ENCODE data around the gene RBM17.
"Not testable (repeated sequence)": the region's sequence is repeated elsewhere in the genome, so short reads cannot be mapped to it uniquely, and the experiment has no call there.

RBM17 gene, protein sequence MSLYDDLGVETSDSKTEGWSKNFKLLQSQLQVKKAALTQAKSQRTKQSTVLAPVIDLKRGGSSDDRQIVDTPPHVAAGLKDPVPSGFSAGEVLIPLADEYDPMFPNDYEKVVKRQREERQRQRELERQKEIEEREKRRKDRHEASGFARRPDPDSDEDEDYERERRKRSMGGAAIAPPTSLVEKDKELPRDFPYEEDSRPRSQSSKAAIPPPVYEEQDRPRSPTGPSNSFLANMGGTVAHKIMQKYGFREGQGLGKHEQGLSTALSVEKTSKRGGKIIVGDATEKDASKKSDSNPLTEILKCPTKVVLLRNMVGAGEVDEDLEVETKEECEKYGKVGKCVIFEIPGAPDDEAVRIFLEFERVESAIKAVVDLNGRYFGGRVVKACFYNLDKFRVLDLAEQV

DNA sequence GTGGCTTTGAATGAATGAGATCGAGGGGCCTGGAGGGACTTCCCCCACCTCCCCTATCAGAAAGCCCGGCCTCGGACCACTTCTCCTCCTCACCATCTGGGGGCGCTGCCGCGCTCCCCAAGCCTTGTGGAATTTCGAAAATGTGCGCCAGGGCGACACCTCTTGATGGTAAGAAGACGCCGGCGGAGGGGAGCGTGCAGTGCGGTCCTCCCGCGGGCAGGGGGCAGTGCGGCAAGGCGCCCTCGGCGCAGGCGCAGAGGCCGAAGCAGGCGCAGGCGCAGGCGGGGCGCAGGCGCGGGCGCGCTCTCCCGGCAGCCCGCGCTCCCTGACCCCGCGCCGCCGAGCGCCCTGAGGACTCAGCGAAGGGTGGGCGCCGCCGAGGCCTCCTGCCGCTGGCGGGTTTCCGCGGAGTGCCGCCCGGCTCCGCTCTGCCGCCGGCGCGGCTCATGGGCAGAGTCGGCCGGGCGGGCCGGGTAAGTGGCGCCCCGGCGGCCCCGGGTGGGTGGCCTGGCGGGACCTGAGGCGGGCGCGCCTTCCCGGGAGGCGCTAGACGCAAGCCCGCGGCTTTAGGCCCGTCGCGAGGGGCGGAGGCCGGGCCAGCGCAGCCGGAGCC lies at the start of gene RBM17:
Gene RBM17, plus strand, starts transcription at position 314 of the 613 bp plus-strand sequence. CDS start 8,032 bp downstream, outside the sequence.
- peak; percentile 96 to 97 for DNase-seq (ENCODE audit: low read depth in 2 of 2)

DNA sequence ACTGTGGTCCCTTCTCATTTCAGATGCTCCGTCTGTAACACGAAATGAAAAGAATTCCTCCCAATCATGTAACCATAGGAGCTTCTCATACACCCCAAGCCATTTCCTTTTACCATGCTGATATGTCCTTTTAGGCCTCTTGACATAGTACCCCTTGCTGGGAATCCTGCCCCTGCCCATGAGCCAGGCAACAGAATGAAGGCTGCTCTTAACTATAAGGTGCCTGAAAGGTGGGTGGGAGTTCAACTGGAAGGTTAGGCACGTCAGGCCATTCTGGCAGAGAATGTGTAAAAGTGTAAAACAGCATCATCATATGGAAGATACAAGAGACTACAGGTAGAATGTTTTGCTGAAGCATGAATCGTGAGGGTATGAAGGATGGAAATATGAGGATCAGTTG lies 49.1 kb upstream of the RBM17 start:
- DNase-seq (ENCODE audit: low read depth in 2 of 2), result no peak

DNA sequence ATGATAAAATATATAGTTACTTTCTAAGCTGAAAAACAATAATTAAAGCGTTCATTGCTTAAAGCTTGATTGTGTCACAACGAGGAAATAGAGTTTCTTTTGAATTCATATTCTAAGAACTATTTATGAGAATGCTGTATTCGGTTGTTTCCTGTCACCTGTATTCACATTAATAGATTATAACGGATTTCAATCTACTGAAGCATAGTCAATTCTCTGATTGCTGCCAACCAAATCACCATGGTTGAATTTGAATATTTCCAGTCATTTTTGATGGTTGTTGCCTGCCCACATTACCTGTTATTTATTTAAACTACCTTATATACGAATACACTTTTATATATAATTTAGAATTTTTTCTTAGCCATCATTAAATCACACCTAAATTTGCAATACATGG lies 48.6 kb upstream of the RBM17 start:
- no peak for DNase-seq (ENCODE audit: low read depth in 2 of 2)

DNA sequence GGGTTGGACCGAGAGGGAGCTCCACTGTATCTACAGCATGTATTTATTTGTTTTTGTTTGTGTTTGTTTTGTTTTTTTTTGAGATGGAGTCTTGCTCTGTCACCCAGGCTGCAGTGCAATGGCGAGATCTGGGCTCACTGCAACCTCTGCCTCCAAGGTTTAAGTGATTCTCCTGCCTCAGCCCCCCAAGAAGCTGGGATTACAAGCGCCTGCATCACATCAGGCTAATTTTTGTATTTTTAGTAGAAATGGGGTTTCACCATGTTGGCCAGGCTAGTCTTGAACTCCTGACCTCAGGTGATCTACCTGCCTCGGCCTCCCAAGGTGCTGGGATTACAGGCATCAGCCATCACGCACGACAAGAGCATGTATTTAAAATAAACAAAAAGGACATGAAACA lies 45.5 kb upstream of the RBM17 start:
- not testable (repeated sequence) for DNase-seq (ENCODE audit: low read depth in 2 of 2)

DNA sequence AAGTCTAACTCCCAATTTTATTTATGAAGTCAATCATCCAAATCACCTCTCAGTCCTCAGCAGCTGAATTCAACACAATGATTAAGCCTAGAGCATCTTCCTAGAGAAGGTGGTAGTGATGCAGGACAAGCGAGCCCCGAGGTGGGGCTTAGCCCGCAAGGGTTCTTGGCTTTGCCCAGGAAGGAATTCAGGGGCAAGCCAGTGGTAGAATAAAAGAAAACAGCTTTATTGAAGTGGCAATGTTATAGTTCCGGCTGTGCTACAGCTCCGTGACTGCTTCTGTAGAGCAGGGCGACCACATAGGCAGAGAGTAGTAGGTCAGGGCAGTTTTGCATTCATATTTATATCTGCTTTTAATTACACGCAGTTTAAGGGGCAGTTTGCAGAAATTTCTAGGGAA lies 44.8 kb upstream of the RBM17 start:
- no peak for DNase-seq (ENCODE audit: low read depth in 2 of 2)

DNA sequence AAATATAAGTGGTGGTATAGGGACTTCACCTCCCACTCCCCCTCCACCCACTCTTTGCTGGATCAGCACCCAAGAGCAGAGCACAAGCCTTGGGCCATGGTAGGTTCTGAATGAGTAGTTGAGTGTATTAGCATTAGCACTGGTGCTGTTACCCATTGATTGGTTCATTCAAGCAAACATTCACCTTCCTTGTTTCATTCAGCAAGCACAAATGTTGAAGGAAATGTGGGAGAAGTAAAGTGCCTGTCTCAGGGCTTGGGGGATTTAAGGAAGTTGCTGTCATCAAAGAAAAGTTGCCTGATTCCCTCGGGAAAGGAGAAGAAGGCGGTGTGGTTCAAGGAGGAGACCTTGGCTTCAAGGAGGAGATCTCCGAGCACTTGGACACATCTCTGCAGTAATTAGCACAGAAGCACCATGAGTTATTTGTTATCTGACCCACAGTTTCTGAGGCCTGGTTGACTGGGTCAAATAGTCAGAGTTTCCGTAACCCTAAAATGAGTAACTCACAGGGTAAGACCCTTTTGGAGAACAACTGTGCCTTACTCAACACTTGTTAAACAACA lies 44.0 kb upstream of the RBM17 start:
- DNase-seq (ENCODE audit: low read depth in 2 of 2), result no peak

DNA sequence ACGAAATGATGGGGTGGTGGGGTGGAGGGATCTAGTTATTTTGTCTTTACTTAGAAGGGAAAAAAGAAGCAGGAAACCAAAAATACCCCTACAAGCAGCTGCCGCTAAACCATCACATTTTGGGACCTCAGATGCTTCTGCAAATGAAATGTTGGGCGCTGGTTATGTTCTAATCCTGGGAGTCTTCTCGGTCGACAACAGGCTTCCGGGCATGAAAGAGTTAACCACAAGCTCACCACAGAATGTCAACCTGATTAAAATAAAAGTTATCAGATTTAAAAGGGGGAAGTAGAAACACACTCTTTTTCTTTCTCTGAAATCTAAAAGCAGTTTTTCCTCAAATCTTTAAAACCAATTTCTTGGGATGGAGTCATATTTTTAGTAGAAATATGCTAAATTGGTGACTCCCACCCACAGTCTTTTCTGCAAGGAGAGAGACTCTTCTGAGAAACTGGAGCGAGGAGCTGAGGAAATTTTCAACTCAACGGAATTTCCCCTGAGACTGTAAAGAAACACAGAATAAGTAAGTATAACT lies 43.5 kb upstream of the RBM17 start:
- DNase-seq (ENCODE audit: low read depth in 2 of 2), result no peak

DNA sequence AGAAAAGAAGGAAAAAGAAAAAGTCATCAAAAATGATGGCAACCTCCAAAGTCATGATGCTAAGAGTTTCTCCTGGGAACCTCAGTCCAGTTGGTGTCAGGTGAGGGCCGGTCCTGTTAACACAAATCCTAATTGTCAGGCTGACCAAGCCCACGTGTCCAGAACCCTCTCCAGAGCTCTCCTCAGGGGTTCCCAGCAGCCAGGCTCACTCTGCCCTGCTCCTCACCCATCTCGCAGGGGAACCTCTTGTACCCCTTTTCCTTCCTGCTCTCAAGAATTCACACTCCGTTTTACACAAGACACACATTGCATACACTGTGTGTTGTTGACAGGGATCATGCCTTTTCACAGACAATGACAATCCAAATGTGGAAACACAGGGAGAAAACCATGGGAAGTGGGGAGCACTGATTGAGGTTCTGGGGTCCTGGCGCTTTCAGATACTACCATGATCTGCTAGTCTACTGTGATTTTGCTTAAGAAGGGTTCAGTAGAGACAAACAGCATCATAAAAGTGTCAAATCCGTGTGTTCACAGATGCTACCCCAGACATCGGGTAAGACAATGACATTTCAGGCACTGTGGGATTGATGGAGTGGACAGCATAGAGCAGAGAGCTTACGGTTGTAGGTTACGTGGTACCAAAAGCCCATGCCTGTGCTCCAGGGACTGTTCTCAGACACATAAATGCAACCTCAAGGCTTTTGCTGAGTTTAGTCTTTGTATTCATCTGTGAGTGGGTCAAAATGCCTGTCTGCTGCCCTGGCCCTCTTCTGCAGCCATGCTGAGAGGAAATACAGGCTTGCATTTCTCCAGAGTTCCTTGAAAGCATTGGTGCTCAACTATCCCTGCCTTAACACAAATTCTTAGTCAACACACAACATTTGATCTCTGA lies 42.7 kb upstream of the RBM17 start:
- no peak for DNase-seq (ENCODE audit: low read depth in 2 of 2)

DNA sequence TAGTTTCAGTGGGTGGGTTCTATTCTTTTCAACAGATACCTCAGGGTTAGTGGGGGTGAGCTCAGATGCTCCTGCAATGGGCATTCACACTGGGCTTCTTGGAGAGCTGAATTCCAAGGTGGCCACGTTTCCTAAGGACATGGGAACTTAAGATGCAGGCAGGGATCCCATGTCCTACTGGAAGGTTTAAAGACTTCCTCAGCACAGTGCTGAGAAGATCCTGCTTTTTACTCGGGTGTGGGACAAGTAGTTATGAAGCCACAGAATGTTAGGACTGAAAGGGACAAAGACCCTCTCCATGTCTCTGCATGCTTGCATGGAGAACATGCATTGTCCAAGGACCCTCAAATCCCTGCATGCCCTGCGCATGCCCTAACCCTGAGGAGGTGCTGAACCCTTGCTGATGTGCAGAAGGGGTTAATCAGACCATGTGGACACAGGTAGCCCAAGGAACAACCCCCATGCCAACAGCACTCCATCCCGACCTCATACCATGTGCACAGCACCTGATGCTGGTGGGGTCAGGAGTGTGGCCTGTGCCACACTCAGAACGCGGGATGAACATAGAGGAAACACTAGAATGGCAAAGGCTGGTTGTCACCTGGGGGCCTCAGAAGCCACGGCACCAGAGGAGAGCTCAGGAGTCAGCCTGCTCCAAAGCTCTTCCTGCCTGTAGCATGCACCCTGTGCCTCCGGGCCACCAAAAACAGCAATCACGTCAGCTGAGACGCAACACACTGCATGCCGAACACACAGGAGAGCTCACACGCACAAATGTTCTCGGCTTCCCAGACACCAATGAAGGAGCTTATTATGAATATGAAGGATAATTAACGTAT lies 41.8 kb upstream of the RBM17 start:
- DNase-seq (ENCODE audit: low read depth in 2 of 2), result no peak

DNA sequence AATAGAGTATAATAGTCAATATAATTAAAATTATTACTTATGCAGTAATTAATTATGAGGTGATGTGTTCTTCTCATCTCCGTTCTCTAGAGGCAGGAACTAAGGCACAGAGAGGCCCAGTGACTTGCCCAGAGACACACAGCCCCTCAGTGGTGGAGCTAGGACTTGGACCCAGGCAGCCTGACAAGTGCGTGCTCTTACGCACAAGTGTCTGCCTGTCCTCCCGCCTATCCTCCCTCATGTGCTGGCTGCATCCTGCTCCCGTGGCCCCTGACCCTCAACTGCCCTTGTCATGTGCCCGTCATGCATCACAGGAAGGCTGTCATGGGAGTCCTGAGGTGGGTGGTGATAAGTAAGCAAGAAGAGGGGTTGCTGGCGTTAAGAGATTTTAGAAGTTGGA lies 41.0 kb upstream of the RBM17 start:
- DNase-seq (ENCODE audit: low read depth in 2 of 2), result no peak

DNA sequence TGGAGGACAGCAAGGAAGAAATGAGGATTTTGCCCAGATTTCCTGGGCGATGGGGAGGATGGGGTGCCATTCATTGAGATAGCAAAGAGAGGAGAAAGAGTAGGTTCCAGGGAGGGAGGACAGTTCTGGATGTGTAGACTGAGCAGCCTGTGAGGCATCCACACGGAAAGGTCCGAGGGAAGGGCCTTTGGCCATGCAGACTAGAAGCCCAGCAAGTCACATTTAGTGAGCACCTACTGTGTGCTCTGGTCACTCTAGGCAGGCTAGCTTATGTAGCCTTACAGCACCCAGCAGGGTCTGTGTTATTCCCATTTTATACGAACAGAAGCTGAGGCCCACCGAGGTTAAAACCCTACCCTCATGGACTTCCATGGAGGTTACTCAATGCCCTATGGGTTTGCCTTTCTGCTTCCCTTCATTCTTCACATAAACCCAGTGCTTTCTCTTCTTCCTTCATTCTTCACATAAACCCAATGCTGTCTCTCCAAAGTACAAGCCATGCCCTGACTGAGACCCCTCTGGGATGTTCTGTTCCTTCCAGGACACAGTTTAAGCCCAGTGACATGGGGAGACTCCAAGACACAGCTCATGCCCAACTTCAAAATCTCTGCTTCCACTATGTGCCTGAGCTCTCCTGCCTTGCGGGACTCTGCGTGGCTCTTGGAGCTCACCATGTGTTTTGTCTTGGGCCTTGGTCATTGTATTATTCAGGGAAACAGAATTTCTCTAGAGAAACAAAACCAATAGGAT lies 40.4 kb upstream of the RBM17 start:
- no peak for DNase-seq (ENCODE audit: low read depth in 2 of 2)

DNA sequence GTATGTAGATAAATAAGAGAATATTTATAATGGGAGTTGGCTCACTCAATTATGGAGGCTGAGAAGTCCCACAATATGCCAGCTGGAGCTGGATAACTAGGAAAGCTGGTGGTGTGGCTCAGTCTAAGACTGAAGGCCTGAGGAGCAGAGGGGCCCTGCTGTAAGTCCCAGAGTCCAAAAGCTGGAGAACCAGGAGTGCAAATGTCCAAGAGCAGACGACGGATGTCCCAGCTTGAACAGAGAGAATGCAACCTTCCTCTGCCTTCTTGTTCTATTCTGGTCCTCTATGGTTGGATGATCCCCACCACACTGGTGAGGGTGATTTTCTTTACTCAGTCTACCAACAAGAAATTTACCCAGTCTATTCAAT lies 39.8 kb upstream of the RBM17 start:
- no peak for DNase-seq (ENCODE audit: low read depth in 2 of 2)

DNA sequence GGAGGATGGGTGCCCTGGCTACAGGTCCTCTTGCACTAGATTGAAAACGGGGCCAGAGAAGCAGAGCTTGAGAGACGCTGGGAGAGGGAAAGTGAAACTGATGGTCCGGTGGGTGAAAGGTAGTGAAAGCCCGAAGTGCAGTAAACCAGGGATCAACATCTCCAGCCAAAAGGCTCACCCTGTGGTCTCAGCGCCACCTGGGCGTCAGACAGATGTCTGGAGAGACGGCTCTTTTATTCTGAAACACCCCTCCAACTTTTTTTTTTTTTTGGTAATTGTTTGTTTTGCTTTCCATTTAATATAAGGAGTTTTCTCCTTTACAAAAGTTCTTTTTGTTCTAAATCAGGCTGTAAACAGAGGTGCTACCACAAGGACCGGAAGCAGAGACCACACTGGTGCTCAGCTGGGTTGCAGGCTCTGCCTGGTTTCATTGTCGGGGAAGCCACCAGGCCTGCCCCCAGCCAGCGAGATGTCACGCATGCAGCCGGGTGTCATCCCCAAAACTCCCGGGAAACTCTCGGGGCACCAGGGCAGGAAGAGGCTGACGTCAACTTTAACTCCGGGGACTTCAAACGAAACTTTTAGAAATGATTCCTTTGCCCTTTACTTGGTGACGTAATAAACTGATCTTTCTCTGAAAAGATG lies 37.9 kb upstream of the RBM17 start:
- peak; percentile 82 to 91 for DNase-seq (ENCODE audit: low read depth in 2 of 2)

DNA sequence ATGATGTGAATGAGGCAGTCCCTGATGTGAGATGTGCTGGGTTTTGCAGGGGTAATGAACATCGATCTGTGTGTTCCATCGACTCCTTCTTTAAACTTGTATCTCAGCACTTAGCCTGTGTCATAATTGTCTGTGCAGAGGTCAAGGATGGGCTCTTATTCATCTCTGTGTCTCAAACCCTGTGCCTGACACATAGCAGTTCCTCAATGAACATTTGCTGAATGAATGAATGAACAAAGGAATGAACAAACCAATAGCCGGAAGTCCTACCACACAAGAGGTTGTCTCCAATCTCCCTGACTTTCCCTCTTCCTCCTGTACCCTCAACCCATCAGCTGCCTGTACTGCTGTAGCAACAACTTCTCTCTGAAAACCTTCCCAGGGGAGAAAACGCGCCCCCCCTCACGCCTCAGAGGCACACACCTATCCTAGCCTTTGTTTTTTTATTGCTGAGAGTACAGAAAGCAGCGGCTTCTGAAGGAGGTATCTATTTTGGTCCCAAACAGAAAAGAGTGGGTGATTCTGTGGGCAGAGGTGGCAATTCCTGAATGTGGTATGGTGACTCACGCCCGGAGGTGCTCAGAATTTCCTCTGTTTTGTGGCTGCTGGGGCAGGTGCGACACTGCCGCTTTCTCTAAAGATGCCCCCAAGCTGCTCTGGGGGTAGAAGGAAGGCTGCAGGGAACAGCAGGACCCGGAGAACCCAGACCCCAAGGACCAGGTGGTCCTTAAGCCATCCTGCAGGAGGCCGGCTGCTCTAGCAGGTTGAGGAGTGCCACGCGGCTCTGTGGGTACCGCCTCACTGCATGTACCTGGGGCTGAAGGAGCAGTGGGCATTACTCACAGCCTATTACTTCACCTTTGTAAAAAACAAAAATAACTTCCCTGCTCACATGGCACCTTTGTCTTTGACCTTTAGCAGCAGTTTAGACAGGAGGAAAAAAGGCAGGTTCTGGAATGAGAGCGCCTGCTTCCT lies 36.3 kb upstream of the RBM17 start:
- peak; percentile 70 to 80 for DNase-seq (ENCODE audit: low read depth in 2 of 2)

DNA sequence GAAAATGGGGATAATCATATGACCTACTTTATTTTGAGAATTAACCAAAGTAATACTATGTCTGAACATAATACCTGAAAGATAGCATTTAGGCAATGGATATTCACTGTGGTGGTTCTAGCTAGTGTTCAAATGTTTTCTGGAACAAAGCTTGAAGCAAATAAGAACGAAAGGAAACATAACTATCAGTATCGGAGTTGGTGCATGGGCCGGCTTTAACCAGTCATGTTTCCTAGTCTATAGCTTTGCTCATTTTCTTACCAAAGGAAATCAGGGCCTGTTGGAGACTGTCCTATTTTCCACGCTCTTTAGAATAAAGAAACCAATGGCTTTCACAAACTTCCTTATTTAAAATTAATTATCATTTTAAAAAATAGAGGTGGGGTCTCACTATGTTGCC lies 35.5 kb upstream of the RBM17 start:
- no peak for DNase-seq (ENCODE audit: low read depth in 2 of 2)

DNA sequence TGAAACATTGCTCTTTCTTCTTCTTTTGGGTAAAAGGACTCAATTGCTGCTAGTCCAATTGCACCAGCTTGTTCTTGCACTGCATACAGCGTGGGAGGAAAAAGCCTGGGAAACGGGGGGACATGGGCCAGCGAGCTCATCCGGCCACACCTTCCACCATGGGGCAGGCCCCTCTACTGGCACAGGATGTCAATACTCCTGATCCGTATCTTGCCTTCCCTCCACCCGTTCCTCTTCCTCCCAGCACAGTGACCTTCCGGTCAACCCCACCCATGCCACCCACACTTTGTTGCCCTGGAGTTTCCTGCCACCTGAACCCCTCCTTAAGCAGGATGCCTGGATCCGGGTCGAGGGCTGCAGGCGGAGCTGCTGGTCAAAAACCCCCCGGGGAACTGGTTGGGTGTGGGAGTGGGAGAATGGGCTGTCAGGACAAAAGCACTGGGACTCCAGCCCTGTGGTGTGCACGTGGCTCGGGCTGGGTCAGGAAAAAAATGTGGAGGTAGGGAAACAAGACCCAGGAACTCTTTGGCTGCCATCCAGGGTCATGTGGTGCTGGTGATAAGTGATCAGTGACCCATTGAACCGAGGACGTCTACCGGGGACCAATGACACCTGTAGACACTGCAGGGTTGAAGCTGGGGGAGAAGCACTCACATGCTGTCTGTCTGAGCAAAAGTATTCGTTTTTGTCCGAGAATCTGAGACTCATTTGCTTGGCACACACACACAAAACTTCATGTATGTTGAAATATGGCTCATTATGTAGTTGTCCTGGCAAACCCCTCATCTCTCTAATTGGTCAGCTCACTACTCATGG lies 34.8 kb upstream of the RBM17 start:
- DNase-seq (ENCODE audit: low read depth in 2 of 2), result no peak

DNA sequence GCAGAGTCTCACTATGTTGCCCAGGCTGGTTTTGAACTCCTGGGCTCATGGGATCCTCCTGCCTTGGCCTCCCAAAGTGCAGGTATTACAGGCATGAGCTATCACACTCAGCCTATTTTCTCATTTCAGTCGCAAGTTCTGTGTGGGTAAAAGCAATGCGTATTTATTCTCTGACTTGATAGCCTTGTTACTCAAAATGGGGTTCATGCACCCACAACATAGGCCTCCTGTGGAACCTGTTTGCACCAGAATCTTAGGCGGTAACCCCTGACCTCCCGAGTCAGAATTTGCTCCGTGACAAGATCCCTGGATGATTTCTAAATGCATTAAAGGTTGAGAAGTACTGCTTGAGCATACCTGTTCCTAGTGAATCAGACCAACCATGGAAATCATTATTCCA lies 34.0 kb upstream of the RBM17 start:
- no peak for DNase-seq (ENCODE audit: low read depth in 2 of 2)

DNA sequence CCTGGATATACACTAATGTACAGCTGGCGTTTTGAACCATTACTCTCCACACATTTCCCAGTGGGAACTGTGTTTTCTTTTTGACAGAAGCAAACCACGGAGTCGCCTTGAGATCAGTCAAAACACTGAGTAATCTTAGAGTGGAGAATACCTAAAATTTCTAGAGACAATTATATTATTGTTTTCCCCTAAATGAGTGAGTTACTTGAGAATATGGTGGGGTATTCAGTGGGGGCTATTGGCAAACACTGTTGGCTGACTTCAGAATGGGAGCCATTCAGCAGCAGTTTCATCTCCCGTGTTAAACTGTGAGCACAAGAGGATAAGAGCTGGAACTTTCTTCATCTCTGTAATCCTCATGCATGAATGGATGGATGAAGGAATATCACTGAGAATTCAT lies 32.9 kb upstream of the RBM17 start:
- DNase-seq (ENCODE audit: low read depth in 2 of 2), result no peak

All from activated CD8-positive, alpha-beta memory T cell treated with anti-CD3 and anti-CD28 coated beads for 4 hours (primary cell).